NCI-H2171 treated with DMSO at 0.1 percent for 48 hours (cell line): Measurements from ENCODE around the gene OTOP3.
A peak's percentile ranks its signal among the peaks of the same experiment; 100 is the strongest.
"Not testable (repeated sequence)": the region's sequence is repeated elsewhere in the genome, so short reads cannot be mapped to it uniquely, and the experiment has no call there.

Experiments used
- DNase-seq: peaks from one replicate; lab custom pipeline; 2025; lab: John Stamatoyannopoulos, UW

OTOP3 gene

GRCh38 chr17:74961657-74962350, 26.1 kb downstream of the OTOP3 start:
- DNase-seq = peak; percentile 80

GRCh38 chr17:74962622-74963394, 27.1 kb downstream of the OTOP3 start:
- DNase-seq = peak; percentile 6

GRCh38 chr17:74963656-74964055, 28.0 kb downstream of the OTOP3 start:
- DNase-seq = no peak

- no peak for DNase-seq
These were observed 28.6 kb downstream of the OTOP3 start for GRCh38 chr17:74964246-74964761.

DNA sequence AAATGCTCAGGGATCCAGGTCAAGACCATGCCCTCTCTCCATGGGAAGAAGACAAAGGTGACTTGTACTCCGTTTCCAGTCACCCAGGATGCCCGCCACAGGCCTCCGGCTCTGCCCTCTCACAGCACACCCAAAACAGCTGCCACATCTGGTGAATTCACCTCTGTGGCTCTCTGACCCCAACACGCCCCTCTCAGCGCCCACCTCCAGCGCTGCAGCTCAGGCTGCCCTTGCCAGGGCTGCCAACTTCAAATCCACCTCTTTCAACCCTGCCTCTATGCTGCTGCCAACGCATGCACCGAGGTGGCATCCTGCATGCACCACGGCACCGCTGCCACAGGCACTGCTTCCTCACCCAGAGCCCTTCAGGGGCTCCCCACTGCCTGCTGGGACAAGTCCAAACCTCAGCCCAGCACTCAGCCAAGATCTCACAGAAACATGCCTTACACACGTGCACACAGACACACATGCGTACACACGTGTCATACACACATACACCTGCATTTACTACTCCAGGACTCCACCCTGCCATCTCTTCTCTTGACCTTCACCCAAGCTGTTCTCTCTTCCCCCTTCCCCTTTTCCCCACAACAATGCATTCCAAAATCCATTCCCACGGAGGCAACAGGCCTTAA, 29.4 kb downstream of the OTOP3 start:
- no peak for DNase-seq

- DNase-seq = no peak
These were observed 32.7 kb downstream of the OTOP3 start for GRCh38 chr17:74968361-74968780.

GRCh38 chr17:74969501-74969900, 33.8 kb downstream of the OTOP3 start:
- DNase-seq = not testable (repeated sequence)

GRCh38 chr17:74970395-74970794, 34.7 kb downstream of the OTOP3 start:
- DNase-seq = no peak

GRCh38 chr17:74971069-74971841, 35.6 kb downstream of the OTOP3 start:
- no peak for DNase-seq

DNA sequence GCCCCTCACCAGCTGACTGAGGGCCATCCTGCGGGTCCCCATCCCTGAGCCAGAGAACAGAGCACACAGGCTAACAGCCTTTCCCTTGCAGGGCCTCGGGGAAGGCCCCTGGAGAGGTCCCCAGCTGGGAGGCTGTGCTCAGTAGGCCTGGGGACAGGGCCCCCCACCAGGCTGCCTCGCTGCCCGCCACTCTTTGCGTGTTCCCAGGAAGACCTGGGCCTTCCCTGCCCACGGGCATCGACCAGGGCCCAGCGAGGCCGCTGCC, 36.1 kb downstream of the OTOP3 start:
- peak; percentile 32 for DNase-seq

- peak; percentile 64 for DNase-seq
These were observed 36.6 kb downstream of the OTOP3 start, which contains the start of gene HID1 for GRCh38 chr17:74972107-74972972. HID1 (minus strand) TSS chr17:74972759; CDS start chr17:74972656, 103 bp downstream.

DNA sequence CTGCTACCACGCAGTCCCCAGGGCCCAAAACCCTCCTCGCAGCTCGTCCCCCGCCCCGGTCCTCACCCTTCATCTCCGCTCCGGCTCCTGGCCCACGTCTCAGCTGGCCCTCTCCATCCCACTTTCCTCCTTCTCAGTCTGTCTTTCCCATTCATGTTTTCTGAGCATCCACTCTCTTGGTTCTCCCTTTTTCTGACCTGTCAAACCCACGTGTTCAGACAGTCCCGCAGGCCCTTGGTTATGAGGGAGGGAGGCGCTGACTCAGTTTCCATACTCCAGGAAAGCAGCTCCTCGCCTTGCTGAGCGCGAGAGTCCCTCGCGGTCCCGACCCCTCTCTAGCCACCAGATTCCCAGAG, 37.3 kb downstream of the OTOP3 start:
- DNase-seq = no peak

DNA sequence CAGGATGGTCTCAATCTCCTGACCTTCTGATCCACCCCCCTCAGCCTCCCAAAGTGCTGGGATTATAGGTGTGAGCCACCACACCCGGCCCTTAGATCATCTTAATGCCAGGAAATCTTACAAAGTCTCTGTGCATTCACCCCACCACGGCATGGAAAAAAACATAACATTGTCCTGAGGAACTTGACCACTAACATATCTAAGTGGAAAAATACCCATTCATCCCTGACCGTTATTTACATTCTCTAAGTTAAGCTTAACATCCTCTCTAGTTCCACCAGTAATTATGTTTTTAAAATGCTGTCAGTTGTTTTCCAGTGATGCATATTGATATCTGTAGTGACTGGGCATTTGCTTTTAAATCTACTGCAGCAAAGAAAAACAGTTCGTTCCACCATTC, 40.2 kb downstream of the OTOP3 start:
- DNase-seq = no peak

DNA sequence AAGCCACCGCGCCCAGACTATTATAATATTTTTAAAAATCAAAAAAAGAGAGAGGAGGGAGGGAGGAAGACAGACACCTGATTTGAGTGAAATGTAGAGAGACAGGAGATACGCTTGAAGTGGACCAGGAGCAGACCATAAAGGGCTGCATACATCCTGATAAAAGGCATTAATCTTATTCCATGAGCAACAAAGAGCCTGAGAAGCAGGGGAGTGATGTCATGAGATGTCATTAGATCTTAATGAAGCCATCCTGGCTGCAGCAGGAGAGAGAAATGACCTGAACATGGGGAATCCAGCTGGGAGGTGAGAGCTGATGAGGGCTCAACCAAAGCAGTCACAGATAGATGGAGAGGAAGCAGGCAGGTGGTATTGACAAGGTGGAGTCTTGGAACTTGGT, 42.1 kb downstream of the OTOP3 start:
- no peak for DNase-seq

- DNase-seq = no peak
These were observed 42.5 kb downstream of the OTOP3 start for GRCh38 chr17:74978240-74978639.

DNA sequence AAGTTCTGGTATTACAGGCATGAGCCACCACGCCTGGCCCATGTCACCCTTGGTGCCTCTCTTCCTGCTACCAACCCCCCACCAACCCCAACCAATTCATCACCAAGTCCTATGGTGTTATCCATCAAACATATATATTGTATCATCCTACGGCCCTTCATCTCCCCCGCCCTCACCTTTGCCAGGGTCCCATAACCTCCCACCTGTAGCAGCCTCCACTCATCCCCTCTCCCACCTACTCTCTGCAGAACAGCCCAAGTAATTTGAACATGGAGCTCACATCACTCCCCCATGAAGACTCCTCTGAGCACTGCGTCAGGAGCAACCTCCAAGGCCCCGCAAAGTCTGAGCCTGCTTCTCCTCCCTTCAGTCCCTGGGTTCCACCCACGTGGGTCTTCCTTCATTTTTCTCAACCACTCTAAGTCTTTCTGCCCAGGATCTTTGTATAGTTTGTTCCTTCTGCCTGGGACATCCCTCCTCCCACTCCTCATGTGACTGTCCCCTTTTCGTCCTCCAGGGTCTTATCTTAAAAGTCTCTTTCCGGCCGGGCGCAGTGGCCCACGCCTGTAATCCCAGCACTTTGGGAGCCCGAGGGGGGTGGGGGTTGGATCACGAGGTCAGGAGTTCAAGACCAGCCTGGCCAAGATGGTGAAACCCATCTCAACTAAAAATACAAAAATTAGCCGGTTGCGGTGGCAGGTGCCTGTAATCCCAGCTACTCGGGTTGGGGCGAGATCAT, 43.9 kb downstream of the OTOP3 start:
- DNase-seq = no peak

DNA sequence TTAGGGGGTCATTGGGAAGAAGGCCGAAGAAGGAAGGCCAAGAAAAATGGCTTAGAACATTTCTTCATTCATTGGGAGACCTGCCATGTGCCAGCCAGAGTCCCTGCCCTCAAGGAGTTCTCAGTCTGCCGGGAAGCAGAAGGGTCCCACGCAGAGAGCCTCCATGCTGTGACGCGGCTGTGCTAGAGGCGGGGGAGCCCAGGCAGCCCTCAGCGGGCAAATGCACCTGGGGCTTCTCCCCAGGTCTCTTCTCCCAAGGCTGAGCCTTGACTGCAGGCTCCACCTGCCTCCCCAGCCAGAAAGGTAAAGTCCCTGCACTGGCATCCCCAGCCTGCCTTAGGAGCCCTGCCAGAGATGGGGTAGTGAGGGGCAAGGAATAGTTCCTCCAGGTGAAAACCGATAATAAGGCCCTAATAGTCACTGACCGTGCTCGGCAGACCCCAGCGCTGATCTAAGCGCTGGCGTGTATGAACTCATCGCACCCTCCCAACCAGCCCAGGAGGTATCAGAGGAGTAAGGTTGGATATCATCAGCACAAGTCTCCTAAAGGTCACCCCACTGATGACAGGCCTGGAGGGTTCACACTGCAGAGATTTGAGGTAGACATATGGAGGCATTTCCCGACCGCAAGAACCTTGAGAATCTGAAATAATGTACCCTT, 45.8 kb downstream of the OTOP3 start:
- DNase-seq = no peak

GRCh38 chr17:74981979-74982662, 46.4 kb downstream of the OTOP3 start:
- peak; percentile 84 for DNase-seq

GRCh38 chr17:74982663-74983313, 47.1 kb downstream of the OTOP3 start:
- DNase-seq = peak; percentile 25
